Raji (cell line): ENCODE data around the gene EEF1A2.

Experiments used
- POLR2A ChIP-seq: IDR thresholded peaks from 2 replicates; pipeline ENCODE4 v1.6.1; 2011; ENCODE audit warnings: low read depth, low read length, control low read depth; ENCODE audit not compliant: insufficient read depth

Gene EEF1A2

DNA sequence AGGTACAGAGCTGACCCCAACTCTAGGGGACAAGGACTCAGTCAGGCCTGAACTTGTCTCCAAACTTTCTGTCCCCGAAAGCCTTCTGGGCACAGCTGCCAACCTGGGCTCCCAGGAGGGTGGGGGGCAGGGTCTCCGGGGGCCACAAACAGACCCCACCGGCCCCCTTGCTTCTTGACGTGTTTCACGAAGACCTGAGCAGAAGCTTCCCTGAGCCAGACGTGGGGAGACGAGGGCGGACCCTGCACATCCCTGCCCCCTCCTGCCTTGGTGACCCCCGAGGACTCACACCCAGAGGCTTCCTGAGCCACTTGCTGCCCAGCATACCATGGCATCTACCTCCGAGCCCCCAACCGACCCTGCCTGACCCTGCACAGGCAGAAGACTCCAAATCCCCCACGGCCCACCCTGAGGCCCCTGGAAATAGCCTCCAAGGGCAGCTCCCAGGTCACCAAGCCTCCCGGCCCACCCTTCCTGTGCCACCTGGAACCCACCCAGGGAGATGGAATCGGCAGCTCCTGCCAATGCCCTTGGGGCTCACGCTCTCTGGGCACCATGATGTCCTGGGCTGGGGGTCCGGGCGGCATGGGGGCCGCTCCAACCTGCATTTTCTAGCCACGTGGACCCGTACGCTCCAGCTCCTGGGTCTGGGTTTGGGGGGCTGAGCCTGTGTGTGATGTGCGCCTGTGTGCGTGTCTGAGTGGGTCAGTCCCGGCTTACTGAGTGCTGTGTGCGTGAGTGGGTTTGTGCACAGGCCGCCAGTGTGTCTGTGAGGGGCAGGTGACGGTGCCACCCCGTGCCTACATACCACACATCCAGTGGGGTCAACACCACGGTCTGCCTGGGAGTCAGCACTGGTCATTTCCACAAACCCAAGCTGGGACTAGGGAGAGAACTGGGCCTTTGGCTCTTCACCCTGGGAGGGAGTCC is 40.8 kb upstream of the EEF1A2 start:
- no peak for TF ChIP-seq POLR2A

DNA sequence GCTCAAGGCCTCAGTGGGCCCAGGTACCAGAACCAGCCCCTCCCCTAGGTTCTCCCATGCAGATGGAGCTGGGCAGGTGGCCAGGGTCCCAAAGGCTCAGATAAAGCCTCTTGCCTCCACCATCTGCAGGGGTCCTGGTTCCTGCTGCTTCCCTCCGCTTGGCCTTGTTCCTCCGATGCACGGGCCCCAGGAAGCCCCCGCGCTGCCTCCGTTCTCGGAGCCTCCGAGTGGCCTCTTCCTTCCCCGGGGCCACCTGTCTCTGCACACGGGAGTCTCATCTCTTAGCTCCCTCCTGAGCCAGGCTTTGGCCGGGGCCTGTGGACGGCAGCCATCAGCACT is 40.2 kb upstream of the EEF1A2 start:
- TF ChIP-seq POLR2A, result no peak

DNA sequence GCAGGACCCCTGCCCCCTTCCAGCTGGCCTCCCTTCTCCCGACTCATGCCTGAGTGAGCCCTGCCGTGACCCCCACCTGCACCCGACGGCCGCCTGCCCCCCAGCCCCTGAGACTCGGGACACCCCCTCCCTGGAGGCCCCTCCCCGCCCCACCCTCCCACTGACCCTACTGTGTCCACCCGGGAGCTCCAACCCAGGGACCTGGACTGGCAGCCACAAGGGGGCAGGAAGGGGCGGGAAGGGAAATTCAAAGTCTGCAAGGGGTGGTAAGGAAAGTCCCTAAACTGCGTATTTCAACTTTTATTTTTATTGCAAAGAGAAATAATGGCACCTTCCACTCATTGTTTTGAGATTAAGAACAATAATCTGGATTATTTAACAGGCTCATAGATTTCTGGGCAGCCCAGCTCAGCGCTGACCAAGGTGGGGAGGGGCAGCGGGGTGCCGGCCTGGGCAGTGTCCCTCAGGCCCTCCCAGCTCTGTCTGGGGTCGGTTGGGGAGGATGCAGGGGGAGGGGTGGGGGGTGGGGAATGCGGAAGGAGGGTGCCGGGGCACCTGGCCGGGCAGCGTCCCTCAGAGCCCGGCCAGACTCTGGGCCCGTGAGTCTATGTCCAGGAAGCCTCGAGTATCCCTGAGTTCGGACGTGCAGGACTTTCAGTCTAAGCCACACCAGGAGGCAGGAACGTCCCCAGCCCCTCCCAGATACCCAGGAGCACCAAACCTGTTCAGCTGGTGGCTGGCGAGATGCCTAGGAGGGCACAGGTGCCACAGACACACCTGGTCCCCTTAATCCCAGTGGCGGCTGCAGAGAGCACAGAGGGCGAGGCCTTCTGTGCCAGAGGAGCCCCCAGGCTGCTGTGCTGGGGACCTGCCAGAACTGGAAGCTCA is 39.6 kb upstream of the EEF1A2 start:
- no peak for TF ChIP-seq POLR2A

DNA sequence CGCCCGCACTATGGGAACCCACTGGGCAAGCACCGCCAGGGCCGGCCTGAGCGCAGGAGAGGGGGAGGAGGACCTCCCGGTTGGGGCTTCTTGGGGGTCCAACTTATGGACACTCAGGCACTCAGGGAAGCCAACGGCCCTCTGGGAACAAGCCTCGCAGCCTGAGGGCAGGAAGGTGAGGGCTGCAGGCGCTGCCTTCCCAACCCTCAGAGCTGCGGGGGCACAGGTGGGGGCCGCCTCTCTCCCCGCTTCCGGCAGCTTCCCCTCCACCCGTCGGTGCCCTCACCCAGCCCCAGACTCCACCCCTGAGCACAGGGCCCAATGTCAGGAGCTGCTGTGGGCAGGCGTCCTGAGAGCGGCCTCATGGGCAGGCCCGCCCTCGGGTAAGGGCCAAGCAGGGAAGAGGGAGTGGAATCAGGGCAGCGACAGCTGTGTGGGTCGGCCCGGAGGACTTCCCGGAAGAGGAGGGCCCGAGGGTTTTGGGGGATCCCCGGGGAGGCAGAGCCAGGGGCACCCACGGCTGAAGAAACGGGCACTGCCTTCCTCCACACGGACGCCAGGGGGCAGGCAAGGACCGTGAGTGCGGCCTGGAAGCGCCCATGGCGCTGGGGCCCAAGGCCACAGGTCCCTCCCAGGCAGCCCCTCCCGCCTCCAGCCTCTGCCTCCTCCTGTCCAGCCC is 38.8 kb upstream of the EEF1A2 start:
- peak; percentile 65; the same call in 1 of the 2 replicates for TF ChIP-seq POLR2A

- no peak for TF ChIP-seq POLR2A
Measured at GRCh38 chr20:63536997-63537524, 38.2 kb upstream of the EEF1A2 start, which contains the start of gene PTK6. Gene PTK6 (minus strand): TSS chr20:63537376. CDS start chr20:63537314, 62 bp downstream.

DNA sequence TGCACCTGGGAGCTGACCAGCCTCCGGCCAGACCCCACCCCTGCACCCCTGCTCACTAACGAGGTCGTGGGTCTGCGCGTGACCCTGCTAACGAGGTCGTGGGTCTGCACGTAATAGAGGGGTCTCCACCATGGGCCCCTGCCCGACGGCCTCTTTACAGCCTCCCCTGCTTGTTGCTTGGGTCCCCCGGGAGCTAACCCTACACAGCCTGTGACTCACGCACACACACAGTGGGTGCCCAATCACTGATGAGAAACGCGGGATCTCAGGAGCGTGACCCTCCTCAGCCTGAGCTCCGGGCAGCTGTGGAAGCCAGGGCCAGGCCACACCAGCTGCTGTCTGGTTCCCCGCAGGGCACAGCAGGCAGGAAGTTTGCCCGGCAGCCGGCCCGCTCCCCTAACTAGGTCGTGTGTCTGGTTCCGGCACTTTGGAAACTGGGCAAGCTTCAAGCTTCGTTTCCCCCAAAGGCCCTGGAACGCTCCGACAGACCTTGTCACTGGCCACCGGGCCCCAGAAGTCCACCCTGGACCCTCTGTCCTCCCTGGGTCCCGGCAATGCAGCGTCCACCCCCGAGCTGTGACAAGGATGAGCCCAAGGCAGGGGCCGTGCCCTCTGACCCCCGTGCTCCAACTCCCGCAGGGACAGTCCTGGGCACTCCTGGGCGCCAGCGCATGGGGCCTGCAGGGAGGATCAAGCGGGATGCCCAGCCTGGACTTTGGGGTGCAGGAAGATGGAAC is 37.5 kb upstream of the EEF1A2 start:
- TF ChIP-seq POLR2A, result no peak

- TF ChIP-seq POLR2A, result no peak
Measured at GRCh38 chr20:63534831-63535651, 36.2 kb upstream of the EEF1A2 start.

DNA sequence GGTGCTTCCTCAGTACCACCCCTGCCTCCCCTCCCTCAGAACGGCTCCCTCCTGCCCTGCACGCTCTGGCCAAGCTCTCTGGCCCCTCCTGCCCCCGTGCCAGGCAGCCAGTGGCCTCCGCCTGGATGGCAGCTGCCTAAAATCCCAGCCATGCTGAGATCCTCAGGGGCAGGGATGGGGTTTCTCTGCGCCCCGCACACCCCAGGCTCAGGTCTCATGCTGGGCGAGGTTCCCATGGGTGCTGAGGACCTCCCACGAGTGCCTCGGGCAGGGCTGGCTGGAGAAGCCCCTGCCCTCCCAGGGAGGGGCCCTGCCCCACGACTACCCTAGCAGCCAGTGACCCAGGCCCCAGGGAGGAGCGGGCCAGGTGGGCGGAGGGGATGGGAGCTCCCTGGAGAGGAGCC is 35.5 kb upstream of the EEF1A2 start:
- TF ChIP-seq POLR2A, result no peak

DNA sequence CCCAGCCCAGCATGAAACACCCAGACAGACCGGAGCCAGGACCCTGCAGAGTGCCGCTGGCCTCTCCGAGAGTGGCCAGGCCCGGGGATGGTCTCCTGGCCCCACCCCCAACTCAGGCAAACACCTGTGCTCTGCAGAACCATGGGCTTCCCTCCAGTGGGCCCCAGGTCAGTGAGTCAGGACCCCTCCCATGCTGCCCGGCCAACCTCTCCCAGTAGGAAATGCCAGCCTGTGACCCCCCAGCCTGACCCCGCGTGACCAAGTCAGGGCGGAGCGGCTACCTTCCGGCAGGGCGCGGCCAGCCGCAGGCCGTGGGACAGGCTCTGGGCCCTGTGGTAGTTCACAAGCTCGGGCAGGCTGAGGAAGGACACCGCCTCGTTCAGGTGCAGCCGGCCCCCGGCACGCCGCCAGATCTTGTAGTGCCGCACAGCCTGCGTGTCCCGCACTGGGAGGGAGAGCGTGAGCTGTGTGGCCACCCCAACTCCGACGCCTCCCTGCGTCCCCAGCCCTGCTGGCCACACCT is 35.0 kb upstream of the EEF1A2 start:
- no peak for TF ChIP-seq POLR2A

DNA sequence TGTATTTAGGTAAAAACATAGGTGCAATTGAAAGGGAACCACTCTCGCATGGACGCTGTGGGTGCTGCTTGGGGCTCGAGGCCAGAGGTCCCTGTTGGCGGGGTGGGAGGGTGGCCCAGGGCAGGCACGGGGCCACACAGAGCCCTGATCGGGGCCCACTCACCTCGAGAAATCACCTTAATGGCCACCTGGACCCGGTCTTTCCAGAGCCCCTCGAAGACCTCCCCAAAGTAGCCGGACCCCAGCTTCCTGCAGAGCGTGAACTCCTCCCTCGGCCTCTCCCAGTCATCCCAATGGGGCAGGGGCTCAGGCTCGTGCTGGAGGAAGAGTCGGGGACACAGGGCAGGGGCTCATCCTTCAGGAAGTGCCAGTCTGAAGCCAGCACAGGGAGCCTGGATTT is 34.5 kb upstream of the EEF1A2 start:
- no peak for TF ChIP-seq POLR2A

- no peak for TF ChIP-seq POLR2A
Measured at GRCh38 chr20:63532449-63532971, 33.6 kb upstream of the EEF1A2 start.

- TF ChIP-seq POLR2A, result no peak
Measured at GRCh38 chr20:63531686-63532448, 33.0 kb upstream of the EEF1A2 start.

DNA sequence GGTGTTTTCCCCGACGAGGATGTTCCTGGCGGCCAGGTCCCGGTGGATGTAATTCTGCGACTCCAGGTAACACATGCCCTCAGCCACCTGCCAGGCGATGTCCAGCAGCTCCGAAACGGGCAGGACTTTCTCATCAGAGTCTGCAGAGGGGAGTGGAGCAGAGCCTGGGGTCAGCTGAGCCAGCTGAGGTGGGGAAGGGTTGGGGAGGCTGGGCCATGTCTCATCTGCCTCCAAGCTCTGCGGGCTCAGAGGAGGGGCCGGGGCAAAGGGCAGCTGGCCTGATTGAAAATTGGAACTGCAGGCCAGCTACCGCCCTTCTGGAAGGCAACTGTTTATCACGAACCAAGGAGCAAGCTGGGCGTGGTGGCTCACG is 31.9 kb upstream of the EEF1A2 start:
- no peak for TF ChIP-seq POLR2A
